HG03135 (cell line): Measurements from ENCODE around the gene DUSP14.
"Not testable (repeated sequence)": the region's sequence is repeated elsewhere in the genome, so short reads cannot be mapped to it uniquely, and the experiment has no call there.

Experiments
- ATAC-seq: cut with Tn5 transposase; IDR thresholded peaks from one replicate; pipeline ENCODE4 v1.9.1; 2021; ENCODE audit warnings: mild to moderate bottlenecking, moderate library complexity; ENCODE audit not compliant: unreplicated experiment

Gene DUSP14

GRCh38 chr17:37483311-37484039, 6.2 kb upstream of the DUSP14 start:
- ATAC-seq = no peak

- ATAC-seq = no peak
Observed at GRCh38 chr17:37485938-37486570, 3.6 kb upstream of the DUSP14 start.

- ATAC-seq = no peak
Observed at GRCh38 chr17:37488009-37488604, 1.6 kb upstream of the DUSP14 start.

GRCh38 chr17:37488607-37489196, 989 bp upstream of the DUSP14 start:
- ATAC-seq = no peak

GRCh38 chr17:37490022-37490587, 414 bp downstream of the DUSP14 start:
- ATAC-seq = peak; percentile 55

- no peak for ATAC-seq
Observed at GRCh38 chr17:37490638-37491614, 1.2 kb downstream of the DUSP14 start.

GRCh38 chr17:37492167-37492566, 2.5 kb downstream of the DUSP14 start:
- no peak for ATAC-seq

DNA sequence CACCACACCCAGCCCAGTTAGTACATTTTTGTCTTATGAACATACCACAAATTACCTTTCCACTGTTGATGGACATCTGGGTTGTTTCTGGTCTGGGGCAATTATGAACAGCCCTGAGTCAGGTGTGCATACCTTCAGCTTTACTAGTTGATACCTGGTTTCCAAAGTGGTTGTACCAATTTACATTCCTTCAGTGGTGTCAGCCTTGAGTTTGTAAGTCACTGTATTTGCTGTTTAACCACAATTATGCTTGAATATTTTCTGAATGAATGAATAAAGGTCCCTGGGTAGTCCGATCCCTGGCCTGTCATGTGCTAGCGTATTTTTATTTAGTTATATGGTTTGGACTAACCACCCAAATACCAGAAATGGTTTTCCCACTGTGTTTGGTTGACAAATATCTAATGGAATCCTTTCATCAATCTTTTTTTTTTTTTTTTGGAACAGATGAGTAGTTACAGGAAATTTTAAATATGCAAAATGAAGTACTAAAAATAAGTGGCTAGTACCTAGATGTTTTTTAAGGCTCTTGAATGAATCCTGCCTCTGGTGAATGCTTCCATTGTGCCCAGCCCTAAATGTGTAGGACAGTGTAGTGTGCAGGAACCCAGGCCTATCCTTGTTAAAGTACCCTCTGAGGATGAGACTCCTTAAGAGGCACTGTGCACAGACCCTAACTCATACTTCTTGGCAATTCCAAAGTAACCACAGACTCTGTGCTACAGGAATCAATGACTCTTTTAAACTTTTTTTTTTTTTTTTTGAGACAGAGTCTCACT, 3.7 kb downstream of the DUSP14 start:
- ATAC-seq = no peak

DNA sequence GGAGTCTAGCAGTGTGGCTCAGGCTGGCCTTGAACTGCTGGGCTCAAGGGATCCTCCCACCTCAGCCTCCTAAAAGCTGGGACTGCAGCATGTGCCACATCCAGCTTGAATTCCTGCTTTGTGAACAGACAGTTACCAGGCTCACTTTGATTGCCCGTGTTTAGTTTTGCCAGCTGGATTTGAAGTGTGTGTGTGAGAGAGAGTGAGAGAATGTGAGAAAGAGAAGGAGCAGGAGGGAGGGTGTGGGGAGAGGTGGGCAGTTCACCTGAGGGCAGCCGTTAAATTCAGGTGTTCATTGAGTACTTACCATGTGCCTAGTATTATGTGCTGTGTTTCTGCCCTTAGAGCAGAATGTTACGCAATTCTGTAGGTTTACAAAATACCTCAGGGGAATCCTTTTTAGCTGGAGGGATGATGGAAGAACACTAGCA, 4.7 kb downstream of the DUSP14 start:
- no peak for ATAC-seq

DNA sequence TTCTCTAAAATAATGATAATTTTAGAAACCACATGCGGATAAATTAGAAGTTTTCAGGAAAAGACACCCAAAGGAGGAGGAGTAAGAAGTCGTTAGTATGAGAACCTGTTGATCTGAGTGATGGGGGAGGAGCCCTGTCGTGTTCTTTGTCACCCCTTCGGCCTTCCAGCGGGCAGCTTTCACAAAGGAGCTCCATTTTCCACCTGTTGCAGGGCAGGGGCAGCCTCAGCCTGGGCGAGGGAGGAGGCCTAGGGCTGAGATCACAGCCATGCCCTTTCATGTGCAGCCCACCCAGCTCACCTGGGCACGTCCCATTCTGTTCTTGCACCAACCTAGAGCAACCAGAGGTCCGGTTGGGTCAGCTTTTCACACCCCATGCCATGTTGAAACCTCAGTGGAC, 5.3 kb downstream of the DUSP14 start:
- no peak for ATAC-seq

GRCh38 chr17:37500378-37500777, 10.7 kb downstream of the DUSP14 start:
- no peak for ATAC-seq

DNA sequence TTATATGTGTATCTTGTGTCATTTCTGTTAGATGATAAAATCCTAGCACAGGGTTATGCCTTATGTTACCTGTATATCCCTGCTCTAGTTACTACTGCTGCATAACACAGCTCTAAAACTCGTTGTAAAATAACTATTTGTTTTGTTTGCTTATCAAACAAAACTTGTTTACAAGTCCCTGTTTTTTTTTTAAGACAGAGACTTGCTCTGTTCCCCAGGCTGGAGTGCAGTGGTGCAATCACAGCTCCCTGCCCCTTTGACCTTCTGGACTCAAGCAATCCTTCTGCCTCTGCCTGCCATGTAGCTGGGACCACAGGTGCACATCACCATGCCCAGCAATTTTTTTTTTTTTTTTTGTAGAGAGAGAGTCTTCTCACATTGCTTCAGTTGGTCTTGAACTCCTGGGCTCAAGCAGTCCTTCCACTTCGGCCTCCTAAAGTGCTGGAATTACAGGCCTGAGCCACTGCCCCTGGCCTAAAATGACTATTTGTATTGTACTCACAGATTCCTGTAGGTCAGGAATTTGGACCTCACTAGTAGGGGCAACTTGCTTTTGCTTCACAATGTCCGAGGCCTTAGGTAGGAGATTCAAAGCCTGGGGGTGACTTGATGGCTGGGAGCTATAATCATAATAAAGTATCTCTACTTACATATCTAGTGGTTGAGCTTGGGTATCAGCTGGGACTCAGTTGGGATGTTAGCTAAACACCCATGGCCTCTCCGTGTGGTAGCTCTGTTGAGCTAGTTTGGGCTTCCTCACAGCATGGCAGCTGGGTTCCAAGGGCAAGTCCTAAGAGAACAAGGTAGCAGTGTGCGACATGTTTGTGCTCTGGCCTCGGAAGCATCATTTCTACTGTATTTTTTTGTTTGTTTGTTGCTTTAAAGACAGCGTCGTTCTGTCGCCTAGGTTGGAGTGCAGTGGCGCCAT, 12.6 kb downstream of the DUSP14 start:
- ATAC-seq = no peak

- no peak for ATAC-seq
Observed at GRCh38 chr17:37503148-37503547, 13.5 kb downstream of the DUSP14 start.

- ATAC-seq = no peak
Observed at GRCh38 chr17:37505333-37505732, 15.6 kb downstream of the DUSP14 start.

GRCh38 chr17:37506678-37507077, 17.0 kb downstream of the DUSP14 start:
- no peak for ATAC-seq

- ATAC-seq = no peak
Observed at GRCh38 chr17:37507111-37507510, 17.4 kb downstream of the DUSP14 start.

- ATAC-seq = no peak
Observed at GRCh38 chr17:37510056-37510455, 20.4 kb downstream of the DUSP14 start.

- ATAC-seq = not testable (repeated sequence)
Observed at GRCh38 chr17:37511642-37512041, 22.0 kb downstream of the DUSP14 start.
